ENCODE results near the gene STOM.

Gene STOM

DNA sequence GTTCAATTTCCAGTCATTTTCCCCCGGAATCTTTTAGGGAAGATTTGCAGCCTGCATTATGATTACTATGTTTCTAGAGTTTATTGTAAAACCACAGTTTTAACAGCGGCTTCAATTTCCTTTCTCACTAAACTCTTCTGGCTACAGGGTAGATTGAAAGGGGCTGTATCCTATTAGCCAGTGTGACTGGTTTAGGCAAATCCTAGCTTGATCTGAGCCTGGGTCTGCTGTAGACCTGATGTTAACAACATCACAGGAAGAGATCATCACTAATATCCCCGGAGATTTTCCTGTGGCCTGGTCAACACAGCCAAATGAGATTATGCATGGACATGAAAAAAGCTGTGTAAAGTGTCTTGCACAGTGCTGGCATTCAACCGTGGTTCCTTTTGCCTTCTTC lies 33.4 kb downstream of the STOM start:
- TF ChIP-seq, protein P1, sequence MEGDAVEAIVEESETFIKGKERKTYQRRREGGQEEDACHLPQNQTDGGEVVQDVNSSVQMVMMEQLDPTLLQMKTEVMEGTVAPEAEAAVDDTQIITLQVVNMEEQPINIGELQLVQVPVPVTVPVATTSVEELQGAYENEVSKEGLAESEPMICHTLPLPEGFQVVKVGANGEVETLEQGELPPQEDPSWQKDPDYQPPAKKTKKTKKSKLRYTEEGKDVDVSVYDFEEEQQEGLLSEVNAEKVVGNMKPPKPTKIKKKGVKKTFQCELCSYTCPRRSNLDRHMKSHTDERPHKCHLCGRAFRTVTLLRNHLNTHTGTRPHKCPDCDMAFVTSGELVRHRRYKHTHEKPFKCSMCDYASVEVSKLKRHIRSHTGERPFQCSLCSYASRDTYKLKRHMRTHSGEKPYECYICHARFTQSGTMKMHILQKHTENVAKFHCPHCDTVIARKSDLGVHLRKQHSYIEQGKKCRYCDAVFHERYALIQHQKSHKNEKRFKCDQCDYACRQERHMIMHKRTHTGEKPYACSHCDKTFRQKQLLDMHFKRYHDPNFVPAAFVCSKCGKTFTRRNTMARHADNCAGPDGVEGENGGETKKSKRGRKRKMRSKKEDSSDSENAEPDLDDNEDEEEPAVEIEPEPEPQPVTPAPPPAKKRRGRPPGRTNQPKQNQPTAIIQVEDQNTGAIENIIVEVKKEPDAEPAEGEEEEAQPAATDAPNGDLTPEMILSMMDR (IDR thresholded peaks at IDR 0.05; ENCODE audit: control insufficient read depth, extremely low read depth, insufficient read depth): no peak
- no peak overlapping the region for H3K4me3 ChIP-seq (ENCODE audit: low read depth, low read length)
- no peak for DNase-seq (ENCODE audit: low read depth)

DNA sequence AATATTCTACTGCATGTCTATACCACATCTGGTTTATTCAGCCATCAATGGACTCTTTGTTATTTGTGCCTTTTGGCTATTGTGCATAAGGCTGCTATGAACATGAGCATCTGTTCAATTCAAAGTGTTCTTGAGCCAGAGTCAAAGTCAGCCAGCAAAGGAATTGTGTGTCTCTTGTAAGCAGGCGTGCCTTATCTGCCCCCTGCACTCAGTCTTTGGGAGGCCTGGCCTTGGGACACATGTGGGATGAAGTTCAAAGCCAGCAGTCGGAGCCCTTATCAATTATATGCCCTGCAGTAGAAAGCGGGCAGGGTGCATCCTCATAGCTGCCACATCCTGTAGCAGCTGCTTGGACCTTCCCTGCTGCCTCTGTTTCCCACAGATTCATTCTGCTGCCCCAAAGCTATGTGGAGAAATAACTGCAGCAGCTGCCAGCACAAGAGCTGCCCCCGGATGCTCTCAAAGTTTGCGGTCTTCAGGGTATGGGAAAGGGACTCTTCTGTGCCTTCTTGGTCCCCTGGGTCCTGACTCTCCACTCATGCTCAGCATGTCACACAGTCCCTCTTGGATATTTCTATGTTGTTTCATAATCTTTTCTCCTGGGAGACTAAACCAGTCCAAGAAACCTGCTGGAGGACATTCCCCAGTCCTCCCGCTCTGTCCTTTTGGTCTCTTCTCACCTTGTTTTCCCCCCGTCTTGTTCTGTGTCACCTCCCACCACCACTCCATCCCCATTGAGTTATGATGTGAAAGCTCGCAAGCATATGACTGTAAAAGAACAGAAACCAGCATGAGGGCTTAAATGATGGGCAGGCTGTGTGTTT lies 35.9 kb downstream of the STOM start:
- TF ChIP-seq, protein P1 (IDR thresholded peaks at IDR 0.05; ENCODE audit: control insufficient read depth, extremely low read depth, insufficient read depth): no peak
- no peak for DNase-seq (ENCODE audit: low read depth)
- H3K4me3 ChIP-seq (ENCODE audit: low read depth, low read length): no peak overlapping the region

- H3K4me3 ChIP-seq (ENCODE audit: low read depth, low read length): no peak overlapping the region
- TF ChIP-seq, protein P1 (IDR thresholded peaks at IDR 0.05; ENCODE audit: control insufficient read depth, extremely low read depth, insufficient read depth): no peak
- DNase-seq (ENCODE audit: low read depth): no peak
These were observed 37.9 kb downstream of the STOM start for GRCh38 chr9:121331992-121332685.

- TF ChIP-seq, protein P1 (IDR thresholded peaks at IDR 0.05; ENCODE audit: control insufficient read depth, extremely low read depth, insufficient read depth): no peak
- no peak overlapping the region for H3K4me3 ChIP-seq (ENCODE audit: low read depth, low read length)
- DNase-seq (ENCODE audit: low read depth): no peak
These were observed 38.5 kb downstream of the STOM start for GRCh38 chr9:121331549-121331948.

GRCh38 chr9:121328876-121329681 lies 41.0 kb downstream of the STOM start:
- H3K4me3 ChIP-seq (ENCODE audit: low read depth, low read length): no peak overlapping the region
- TF ChIP-seq, protein P1 (IDR thresholded peaks at IDR 0.05; ENCODE audit: control insufficient read depth, extremely low read depth, insufficient read depth): no peak
- DNase-seq (ENCODE audit: low read depth): no peak

GRCh38 chr9:121328476-121328875 lies 41.6 kb downstream of the STOM start:
- TF ChIP-seq, protein P1 (IDR thresholded peaks at IDR 0.05; ENCODE audit: control insufficient read depth, extremely low read depth, insufficient read depth): no peak
- no peak overlapping the region for H3K4me3 ChIP-seq (ENCODE audit: low read depth, low read length)
- no peak for DNase-seq (ENCODE audit: low read depth)

All from LNCaP clone FGC (cell line).